ENCODE results near the gene NUDT10.
A peak's percentile ranks its signal among the peaks of the same experiment; 100 is the strongest.
"Not testable (repeated sequence)": the region's sequence is repeated elsewhere in the genome, so short reads cannot be mapped to it uniquely, and the experiment has no call there.

NUDT10 gene

DNA sequence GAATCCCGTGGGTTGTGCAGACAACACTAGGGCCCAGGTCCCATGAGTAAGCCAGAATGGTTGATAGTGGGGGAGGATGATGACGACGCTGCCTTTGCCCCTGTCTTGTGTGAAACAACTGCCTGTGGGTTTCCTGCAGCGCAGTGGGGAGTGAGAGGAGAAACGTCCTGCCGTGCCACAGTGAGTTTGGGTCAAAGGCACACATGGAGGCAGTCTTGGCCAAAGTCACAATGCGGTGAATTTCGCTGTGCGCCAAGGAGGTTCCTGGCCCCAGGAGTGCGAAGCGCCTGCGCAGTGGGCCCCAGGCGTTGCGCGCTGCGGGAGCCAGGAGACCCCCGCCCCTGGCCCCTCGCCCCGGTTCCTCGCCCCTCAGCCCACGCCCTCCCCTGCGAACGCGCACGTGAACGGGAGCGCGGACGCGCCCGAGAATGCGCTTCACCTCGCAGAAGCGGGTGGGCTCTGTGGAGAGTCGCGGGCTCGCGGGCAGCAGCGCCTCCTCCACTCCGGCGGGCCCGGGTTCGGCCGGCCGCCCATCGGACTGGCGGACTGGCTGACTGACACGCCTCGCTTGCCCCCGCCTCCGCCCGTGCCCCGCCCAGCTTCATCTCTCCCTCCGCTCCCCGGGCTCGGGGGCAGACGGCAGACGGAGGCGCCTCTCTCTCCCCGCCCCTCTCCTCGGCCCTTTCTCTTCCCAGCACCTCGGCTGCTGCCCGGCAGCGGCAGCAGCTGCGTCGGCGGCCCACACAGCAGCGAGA is at the start of gene NUDT10:
Gene NUDT10, plus strand, starts transcription at position 635 of the 755 bp plus-strand sequence. CDS start 144 bp downstream, outside the sequence.
- H3K36me3 Mint-ChIP-seq: peaks cover under 1% of the 10 kb centered on the region
- no peaks in the 10 kb centered on the region for H3K9me3 Mint-ChIP-seq
- H3K27me3 Mint-ChIP-seq: peaks cover 1% of the 10 kb centered on the region
- peak; percentile 56 for ATAC-seq (ENCODE audit: low read depth)
- DNase-seq (ENCODE audit: low spot score in 2 of 2): peak in 1 of 2 donors; percentile 17
- no peaks in the 10 kb centered on the region for H3K4me1 Mint-ChIP-seq
- peak within 1 kb of the TSS; percentile 81 for H3K4me3 Mint-ChIP-seq
- H3K27ac Mint-ChIP-seq: peak within 1 kb of the TSS; percentile 56

DNA sequence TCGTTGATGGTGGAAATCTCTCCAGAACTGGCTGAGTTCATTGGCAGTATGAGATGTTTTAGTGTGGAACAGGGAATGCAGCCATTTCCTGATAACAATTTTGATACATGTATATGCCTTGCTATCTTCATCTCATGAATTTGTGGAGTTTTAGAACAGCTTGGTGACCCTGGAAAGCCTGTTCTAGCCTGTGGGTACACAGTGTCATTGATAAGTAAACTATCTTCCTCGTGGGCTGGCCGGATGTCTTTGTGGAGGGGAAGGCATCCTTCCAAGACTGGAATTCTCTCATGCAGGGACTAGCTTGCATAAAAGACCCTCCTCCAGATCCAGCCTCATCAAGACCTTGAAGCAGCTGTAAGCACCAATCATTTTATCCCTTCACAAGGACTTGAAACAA is 40.2 kb upstream of the NUDT10 start:
- ATAC-seq (ENCODE audit: low read depth) (no peak), DNase-seq (ENCODE audit: low spot score in 2 of 2) (no peak)
- H3K36me3 Mint-ChIP-seq: peaks cover 8% of the 10 kb centered on the region
- no peak overlapping the region for H3K4me3 Mint-ChIP-seq
- no peaks in the 10 kb centered on the region for H3K27me3 Mint-ChIP-seq
- H3K9me3 Mint-ChIP-seq: no peaks in the 10 kb centered on the region
- H3K27ac Mint-ChIP-seq: no peak overlapping the region
- H3K4me1 Mint-ChIP-seq: no peaks in the 10 kb centered on the region

DNA sequence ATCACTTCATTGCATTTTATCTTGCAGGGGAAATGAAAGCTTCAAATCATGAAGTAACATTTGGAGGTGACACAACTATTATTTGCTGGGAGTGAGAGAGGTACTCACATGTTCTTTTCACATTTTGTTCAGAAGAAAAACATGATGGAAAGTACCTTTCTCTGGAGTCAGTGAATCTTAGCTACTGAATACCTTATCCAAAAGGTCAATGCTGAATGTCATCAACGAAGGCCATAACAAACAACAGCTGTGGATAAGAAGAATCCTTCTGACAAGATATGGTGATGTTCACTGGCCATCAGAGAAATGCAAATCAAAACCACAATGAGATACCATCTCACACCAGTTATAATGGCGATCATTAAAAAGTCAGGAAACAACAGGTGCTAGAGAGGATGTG is 36.5 kb upstream of the NUDT10 start:
- no peak overlapping the region for H3K4me3 Mint-ChIP-seq
- H3K36me3 Mint-ChIP-seq: peaks cover 14% of the 10 kb centered on the region
- no peak overlapping the region for H3K27ac Mint-ChIP-seq
- no peaks in the 10 kb centered on the region for H3K9me3 Mint-ChIP-seq
- no peak for ATAC-seq (ENCODE audit: low read depth)
- H3K27me3 Mint-ChIP-seq: no peaks in the 10 kb centered on the region
- no peaks in the 10 kb centered on the region for H3K4me1 Mint-ChIP-seq
- no peak for DNase-seq (ENCODE audit: low spot score in 2 of 2)

DNA sequence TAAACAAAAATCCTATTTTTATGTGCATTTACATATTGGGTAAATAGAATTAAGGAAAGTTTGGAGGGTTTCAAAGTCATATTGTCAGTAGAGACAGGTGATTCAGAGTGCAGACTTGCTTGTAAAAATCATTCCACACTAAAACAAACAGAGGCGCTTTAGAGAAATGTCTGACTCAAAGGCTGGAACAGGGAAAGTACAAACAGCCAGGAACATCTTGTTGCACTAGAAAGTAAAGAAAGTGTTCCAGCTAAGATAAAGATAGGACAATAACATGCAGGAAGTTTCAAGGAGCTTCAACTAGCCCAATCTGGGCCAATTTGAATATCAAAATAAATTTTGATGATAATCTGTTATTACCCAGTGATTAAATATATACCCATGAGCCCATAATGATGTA is 16.4 kb upstream of the NUDT10 start:
- H3K27ac Mint-ChIP-seq: no peak overlapping the region
- H3K9me3 Mint-ChIP-seq: peaks cover 3% of the 10 kb centered on the region
- no peaks in the 10 kb centered on the region for H3K27me3 Mint-ChIP-seq
- H3K36me3 Mint-ChIP-seq: peaks cover 20% of the 10 kb centered on the region
- DNase-seq (ENCODE audit: low spot score in 2 of 2): no peak
- ATAC-seq (ENCODE audit: low read depth): no peak
- H3K4me3 Mint-ChIP-seq: no peak overlapping the region
- no peaks in the 10 kb centered on the region for H3K4me1 Mint-ChIP-seq

DNA sequence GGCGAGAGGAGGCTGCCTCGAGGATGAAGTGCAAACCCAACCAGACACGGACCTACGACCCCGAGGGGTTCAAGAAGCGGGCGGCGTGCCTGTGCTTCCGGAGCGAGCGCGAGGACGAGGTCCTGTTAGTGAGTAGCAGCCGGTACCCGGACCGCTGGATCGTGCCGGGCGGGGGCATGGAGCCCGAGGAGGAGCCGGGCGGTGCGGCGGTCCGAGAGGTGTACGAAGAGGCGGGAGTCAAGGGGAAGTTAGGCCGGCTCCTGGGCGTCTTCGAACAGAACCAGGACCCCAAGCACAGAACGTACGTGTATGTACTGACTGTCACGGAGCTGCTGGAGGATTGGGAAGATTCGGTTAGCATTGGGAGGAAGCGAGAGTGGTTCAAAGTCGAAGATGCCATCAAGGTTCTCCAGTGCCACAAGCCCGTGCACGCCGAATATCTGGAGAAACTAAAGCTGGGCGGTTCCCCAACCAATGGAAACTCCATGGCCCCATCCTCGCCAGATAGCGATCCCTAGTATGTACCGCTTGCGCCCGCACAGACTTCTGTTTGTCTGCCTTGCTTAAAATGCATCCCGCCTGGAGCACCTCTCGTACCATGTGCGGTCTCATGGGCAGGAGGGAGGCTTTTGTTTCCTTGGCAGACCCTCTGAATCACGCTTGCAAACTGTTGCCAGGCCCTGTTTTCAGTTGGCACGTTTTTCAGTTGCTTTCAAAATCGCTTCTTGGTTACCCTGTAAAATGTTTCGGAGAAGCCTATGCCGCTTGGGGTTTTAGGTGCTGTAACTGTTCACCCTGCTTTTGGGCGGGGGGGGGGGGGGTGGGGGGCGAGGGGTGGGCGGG is 542 bp downstream of the NUDT10 start:
- Mint-ChIP-seq H3K4me3 (peak overlapping the region; percentile 81), H3K27ac (peak overlapping the region; percentile 56)
- H3K27me3 Mint-ChIP-seq; DNase-seq (ENCODE audit: low spot score in 2 of 2); H3K4me1 Mint-ChIP-seq; H3K36me3 Mint-ChIP-seq; H3K9me3 Mint-ChIP-seq: not testable (repeated sequence)
- ATAC-seq (ENCODE audit: low read depth): peak; percentile 21

DNA sequence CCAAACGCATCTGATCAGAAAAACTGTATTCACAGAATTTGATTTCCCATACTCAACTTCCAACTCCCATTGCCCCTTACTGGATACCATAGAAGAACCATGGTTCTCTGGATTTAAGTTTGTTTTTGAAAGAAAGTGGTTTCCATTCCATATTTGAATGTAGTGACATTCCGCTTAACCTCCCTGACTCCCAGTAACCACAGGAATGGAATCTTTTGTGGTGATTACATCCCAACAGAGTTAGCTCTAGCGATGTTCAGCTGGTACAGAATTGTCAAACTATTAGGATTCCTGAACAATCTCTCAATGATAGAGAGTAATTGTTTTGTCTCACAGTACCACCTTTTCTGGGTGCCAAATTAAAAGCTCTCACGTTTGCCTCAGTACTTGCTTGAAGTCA is 1.7 kb downstream of the NUDT10 start:
- Mint-ChIP-seq H3K4me1 (no peaks in the 10 kb centered on the region), H3K9me3 (no peaks in the 10 kb centered on the region), H3K27ac (no peak overlapping the region), H3K27me3 (peaks cover 1% of the 10 kb centered on the region), H3K36me3 (no peaks in the 10 kb centered on the region), H3K4me3 (no peak overlapping the region)
- ATAC-seq (ENCODE audit: low read depth) (no peak), DNase-seq (ENCODE audit: low spot score in 2 of 2) (no peak)

DNA sequence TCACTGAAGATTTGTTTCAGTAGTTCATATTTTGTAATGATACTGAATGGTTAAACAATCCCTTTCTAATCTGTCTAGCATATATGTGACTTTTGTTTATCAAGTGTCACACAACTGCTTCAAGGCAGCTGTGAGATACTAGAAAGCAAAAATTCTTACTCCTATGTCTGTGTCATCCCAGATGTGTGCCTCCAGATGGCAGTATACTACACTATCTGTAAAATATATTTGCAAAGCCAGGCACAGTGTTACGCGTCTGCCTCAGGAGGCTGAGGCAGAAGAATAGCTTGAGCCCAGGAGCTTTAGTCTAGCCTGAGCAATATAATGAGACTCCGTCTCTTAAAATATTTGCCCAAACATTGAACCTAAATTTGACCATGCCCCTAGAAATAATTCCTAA is 4.0 kb downstream of the NUDT10 start:
- H3K9me3 Mint-ChIP-seq: no peaks in the 10 kb centered on the region
- H3K27me3 Mint-ChIP-seq: peaks cover 1% of the 10 kb centered on the region
- ATAC-seq (ENCODE audit: low read depth): peak; percentile 76
- DNase-seq (ENCODE audit: low spot score in 2 of 2): peak in 1 of 2 donors; percentile 25
- no peaks in the 10 kb centered on the region for H3K4me1 Mint-ChIP-seq
- H3K4me3 Mint-ChIP-seq: no peak overlapping the region
- no peak overlapping the region for H3K27ac Mint-ChIP-seq
- H3K36me3 Mint-ChIP-seq: no peaks in the 10 kb centered on the region

DNA sequence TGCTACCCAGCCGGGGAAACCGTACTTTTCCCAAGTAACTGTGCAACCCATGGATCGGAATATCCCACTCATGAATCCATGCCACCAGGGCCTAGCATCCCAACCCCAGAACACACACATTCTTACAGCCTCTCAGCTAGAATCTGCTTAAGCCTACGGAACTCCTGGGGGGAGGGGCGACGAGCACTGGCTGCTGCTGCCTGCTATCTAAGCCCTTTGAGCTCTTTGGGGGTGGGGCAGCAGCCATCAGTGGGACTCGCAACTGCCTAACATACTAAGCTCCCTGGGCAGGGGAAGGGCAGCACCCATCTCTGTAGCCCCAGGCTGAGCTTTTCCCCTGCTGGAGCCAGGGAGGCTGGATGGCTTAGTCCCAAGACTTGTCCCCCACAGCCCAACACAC is 28.6 kb downstream of the NUDT10 start:
- Mint-ChIP-seq H3K27me3 (no peaks in the 10 kb centered on the region), H3K9me3 (peaks cover 7% of the 10 kb centered on the region), H3K4me1 (no peaks in the 10 kb centered on the region), H3K27ac (no peak overlapping the region), H3K4me3 (no peak overlapping the region), H3K36me3 (peaks cover 19% of the 10 kb centered on the region)
- DNase-seq (ENCODE audit: low spot score in 2 of 2): no peak
- no peak for ATAC-seq (ENCODE audit: low read depth)

DNA sequence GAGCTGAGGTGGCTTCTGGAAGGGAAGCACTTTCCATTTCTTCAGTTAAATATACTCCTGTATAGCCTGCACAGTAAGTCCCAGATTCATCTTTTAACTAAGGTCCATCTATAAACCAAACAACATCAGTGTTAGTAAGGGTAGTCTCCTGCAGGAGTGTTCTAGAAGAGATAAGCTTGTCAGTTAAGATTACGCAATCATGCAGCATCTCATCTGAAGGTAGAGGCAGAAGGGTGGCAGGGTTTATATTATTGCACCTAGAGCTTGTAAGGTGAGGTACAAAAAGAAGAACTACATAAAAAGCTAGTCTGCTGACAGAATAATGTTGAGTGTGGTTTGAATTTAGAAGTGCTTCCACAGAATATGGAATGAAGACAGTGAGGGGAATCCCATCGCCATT is 44.0 kb downstream of the NUDT10 start:
- Mint-ChIP-seq H3K4me3 (no peak overlapping the region), H3K9me3 (peaks cover 1% of the 10 kb centered on the region), H3K27ac (no peak overlapping the region), H3K27me3 (no peaks in the 10 kb centered on the region), H3K4me1 (no peaks in the 10 kb centered on the region), H3K36me3 (no peaks in the 10 kb centered on the region)
- DNase-seq (ENCODE audit: low spot score in 2 of 2) (no peak), ATAC-seq (ENCODE audit: low read depth) (no peak)
